Peyer's patch (tissue), 4 donors: ENCODE data around the gene TYW1.
"Not testable (repeated sequence)": the region's sequence is repeated elsewhere in the genome, so short reads cannot be mapped to it uniquely, and the experiment has no call there.

ENCODE experiments used
- POLR2A ChIP-seq, 2 donors: fragments of 450-650 bp; IDR thresholded peaks; one replicate each; pipeline ENCODE4 v1.5.1; 2017; ENCODE audit warnings: antibody characterized with exemption in 2 of 2, mild to moderate bottlenecking in 2 of 2, moderate library complexity in 2 of 2
- TF ChIP-seq, protein P1 (sequence below), 6 experiments: fragments of 450-650 bp in 4 of 6; fragments of 200-600 bp in 2 of 6; sonication (generic) in 1 of 6; IDR thresholded peaks; one replicate each; pipeline ENCODE4 v1.5.1; 2017 to 2019; ENCODE audit warnings: antibody characterized with exemption in 6 of 6, mild to moderate bottlenecking in 3 of 6, moderate library complexity in 1 of 6

DNA sequence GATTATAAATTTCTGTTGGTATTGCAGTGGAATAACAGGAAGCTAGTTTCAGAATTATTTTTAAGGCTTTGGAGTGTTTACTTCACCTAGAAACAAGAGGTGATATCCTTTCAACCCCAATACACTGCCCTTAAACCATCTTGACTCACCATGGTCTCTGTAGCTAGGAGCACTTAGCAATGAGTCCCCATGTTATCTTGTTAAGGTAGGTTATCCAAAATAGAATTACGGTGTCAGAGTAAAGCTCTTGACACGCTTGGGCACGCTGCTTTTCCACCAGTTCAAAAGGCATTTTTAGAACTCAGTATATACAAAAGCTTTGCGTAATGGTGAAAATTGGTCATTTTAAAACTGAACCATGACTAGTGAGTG is 46.9 kb downstream of the TYW1 start:
- TF ChIP-seq POLR2A (IDR thresholded peaks at IDR 0.05) = not testable (repeated sequence)
- TF ChIP-seq, protein P1, sequence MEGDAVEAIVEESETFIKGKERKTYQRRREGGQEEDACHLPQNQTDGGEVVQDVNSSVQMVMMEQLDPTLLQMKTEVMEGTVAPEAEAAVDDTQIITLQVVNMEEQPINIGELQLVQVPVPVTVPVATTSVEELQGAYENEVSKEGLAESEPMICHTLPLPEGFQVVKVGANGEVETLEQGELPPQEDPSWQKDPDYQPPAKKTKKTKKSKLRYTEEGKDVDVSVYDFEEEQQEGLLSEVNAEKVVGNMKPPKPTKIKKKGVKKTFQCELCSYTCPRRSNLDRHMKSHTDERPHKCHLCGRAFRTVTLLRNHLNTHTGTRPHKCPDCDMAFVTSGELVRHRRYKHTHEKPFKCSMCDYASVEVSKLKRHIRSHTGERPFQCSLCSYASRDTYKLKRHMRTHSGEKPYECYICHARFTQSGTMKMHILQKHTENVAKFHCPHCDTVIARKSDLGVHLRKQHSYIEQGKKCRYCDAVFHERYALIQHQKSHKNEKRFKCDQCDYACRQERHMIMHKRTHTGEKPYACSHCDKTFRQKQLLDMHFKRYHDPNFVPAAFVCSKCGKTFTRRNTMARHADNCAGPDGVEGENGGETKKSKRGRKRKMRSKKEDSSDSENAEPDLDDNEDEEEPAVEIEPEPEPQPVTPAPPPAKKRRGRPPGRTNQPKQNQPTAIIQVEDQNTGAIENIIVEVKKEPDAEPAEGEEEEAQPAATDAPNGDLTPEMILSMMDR (IDR thresholded peaks at IDR 0.05) = not testable (repeated sequence)
